Measurements from ENCODE around the gene KCNK6.

The KCNK6 gene

GRCh38 chr19:38333245-38333644 is 13.6 kb downstream of the KCNK6 start:
- no peak overlapping the region for H3K27ac ChIP-seq (ENCODE audit: low read length, poor library complexity, severe bottlenecking)
- no peak overlapping the region for H3K18ac ChIP-seq (ENCODE audit: low read depth in 1 of 2, low read length in 2 of 2)
- H3K27me3 ChIP-seq (ENCODE audit: control insufficient read depth in 1 of 2, insufficient read depth in 1 of 2, low read length in 2 of 2) = no peaks in the 10 kb centered on the region
- no peak overlapping the region for H3K14ac ChIP-seq (ENCODE audit: low read length in 2 of 2)
- no peaks in the 10 kb centered on the region for H3K9me3 ChIP-seq (ENCODE audit: control insufficient read depth, low read length)
- H3K4me2 ChIP-seq (ENCODE audit: low read length, poor library complexity, severe bottlenecking) = no peak overlapping the region
- peaks cover 0 to 1% of the 10 kb centered on the region in 2 experiments for H3K36me3 ChIP-seq (ENCODE audit: control insufficient read depth in 1 of 2, insufficient read depth in 2 of 2, low read depth in 1 of 2, low read length in 2 of 2)
- H3K9ac ChIP-seq (ENCODE audit: low read length) = no peak overlapping the region
- no peak overlapping the region for H2AFZ ChIP-seq (ENCODE audit: low read depth, low read length)
- no peak overlapping the region for H2BK120ac ChIP-seq (ENCODE audit: low read depth, low read length)
- H3K4me1 ChIP-seq (ENCODE audit: control insufficient read depth, insufficient read depth, low read depth, low read length) = peaks cover 4% of the 10 kb centered on the region
- DNase-seq = peak; percentile 21
- no peak overlapping the region for H2BK12ac ChIP-seq (ENCODE audit: low read length in 2 of 2)
- no peak overlapping the region for H3K4me3 ChIP-seq (ENCODE audit: insufficient read depth in 1 of 2, low read depth in 1 of 2, low read length in 2 of 2)
- no peak overlapping the region for H2AK5ac ChIP-seq (ENCODE audit: low read length, severe bottlenecking)
- no peak overlapping the region for H2BK15ac ChIP-seq (ENCODE audit: low read depth, poor library complexity, severe bottlenecking)
- no peak overlapping the region for H4K91ac ChIP-seq (ENCODE audit: low read length)
- 99% methylated on average over 7 of the region's 9 CpGs for WGBS
- no peak overlapping the region for H3K23ac ChIP-seq (ENCODE audit: low read length in 2 of 2)
- no peaks in the 10 kb centered on the region for H3K79me1 ChIP-seq (replicated peaks; ENCODE audit: low read length, poor library complexity, severe bottlenecking)
- H2BK5ac ChIP-seq (ENCODE audit: low read depth, low read length, poor library complexity, severe bottlenecking) = no peak overlapping the region
- H4K8ac ChIP-seq (ENCODE audit: low read length) = no peak overlapping the region
- H3K4ac ChIP-seq (ENCODE audit: low read depth in 1 of 2, low read length in 2 of 2) = no peak overlapping the region

GRCh38 chr19:38335949-38336637 is 16.4 kb downstream of the KCNK6 start:
- Histone ChIP-seq H2BK12ac (ENCODE audit: low read length in 2 of 2) (peak overlapping the region in 1 of 2 experiments; percentile 94), H4K91ac (ENCODE audit: low read length) (no peak overlapping the region), H3K9me3 (ENCODE audit: control insufficient read depth, low read length) (no peaks in the 10 kb centered on the region), H3K27ac (ENCODE audit: low read length, poor library complexity, severe bottlenecking) (peak overlapping the region; percentile 86), H2BK120ac (ENCODE audit: low read depth, low read length) (no peak overlapping the region), H2AFZ (ENCODE audit: low read depth, low read length) (peak overlapping the region; percentile 90), H3K4me3 (ENCODE audit: insufficient read depth in 1 of 2, low read depth in 1 of 2, low read length in 2 of 2) (peak overlapping the region; percentile 86 to 98), H3K36me3 (ENCODE audit: control insufficient read depth in 1 of 2, insufficient read depth in 2 of 2, low read depth in 1 of 2, low read length in 2 of 2) (no peaks in the 10 kb centered on the region), H2BK15ac (ENCODE audit: low read depth, poor library complexity, severe bottlenecking) (no peak overlapping the region), H3K9ac (ENCODE audit: low read length) (peak overlapping the region; percentile 81), H3K4me1 (ENCODE audit: control insufficient read depth, insufficient read depth, low read depth, low read length) (peaks cover 4% of the 10 kb centered on the region), H3K14ac (ENCODE audit: low read length in 2 of 2) (peak overlapping the region in 1 of 2 experiments; percentile 97), H4K8ac (ENCODE audit: low read length) (no peak overlapping the region), H3K27me3 (ENCODE audit: control insufficient read depth in 1 of 2, insufficient read depth in 1 of 2, low read length in 2 of 2) (no peaks in the 10 kb centered on the region), H3K23ac (ENCODE audit: low read length in 2 of 2) (peak overlapping the region in 1 of 2 experiments; percentile 59), H2BK5ac (ENCODE audit: low read depth, low read length, poor library complexity, severe bottlenecking) (no peak overlapping the region), H3K79me1 (replicated peaks; ENCODE audit: low read length, poor library complexity, severe bottlenecking) (no peaks in the 10 kb centered on the region), H3K18ac (ENCODE audit: low read depth in 1 of 2, low read length in 2 of 2) (peak overlapping the region in 1 of 2 experiments; percentile 97), H3K4ac (ENCODE audit: low read depth in 1 of 2, low read length in 2 of 2) (peak overlapping the region in 1 of 2 experiments; percentile 54), H3K4me2 (ENCODE audit: low read length, poor library complexity, severe bottlenecking) (peak overlapping the region; percentile 98), H2AK5ac (ENCODE audit: low read length, severe bottlenecking) (no peak overlapping the region)
- 1% methylated on average over 52 of the region's 52 CpGs for WGBS
- peak; percentile 98 for DNase-seq

GRCh38 chr19:38336638-38337359 is 17.2 kb downstream of the KCNK6 start:
- no peaks in the 10 kb centered on the region for H3K36me3 ChIP-seq (ENCODE audit: control insufficient read depth in 1 of 2, insufficient read depth in 2 of 2, low read depth in 1 of 2, low read length in 2 of 2)
- peak overlapping the region; percentile 98 for H3K4me2 ChIP-seq (ENCODE audit: low read length, poor library complexity, severe bottlenecking)
- no peaks in the 10 kb centered on the region for H3K79me1 ChIP-seq (replicated peaks; ENCODE audit: low read length, poor library complexity, severe bottlenecking)
- H3K4ac ChIP-seq (ENCODE audit: low read depth in 1 of 2, low read length in 2 of 2) = peak overlapping the region in 1 of 2 experiments; percentile 24
- no peak overlapping the region for H2BK5ac ChIP-seq (ENCODE audit: low read depth, low read length, poor library complexity, severe bottlenecking)
- no peaks in the 10 kb centered on the region for H3K9me3 ChIP-seq (ENCODE audit: control insufficient read depth, low read length)
- no peak overlapping the region for H2BK120ac ChIP-seq (ENCODE audit: low read depth, low read length)
- no peak overlapping the region for H2AK5ac ChIP-seq (ENCODE audit: low read length, severe bottlenecking)
- H3K27me3 ChIP-seq (ENCODE audit: control insufficient read depth in 1 of 2, insufficient read depth in 1 of 2, low read length in 2 of 2) = no peaks in the 10 kb centered on the region
- no peak overlapping the region for H4K91ac ChIP-seq (ENCODE audit: low read length)
- WGBS = 5% methylated on average over 41 of the region's 41 CpGs
- H2AFZ ChIP-seq (ENCODE audit: low read depth, low read length) = peak overlapping the region; percentile 90
- H2BK15ac ChIP-seq (ENCODE audit: low read depth, poor library complexity, severe bottlenecking) = no peak overlapping the region
- no peak overlapping the region for H3K23ac ChIP-seq (ENCODE audit: low read length in 2 of 2)
- peak overlapping the region; percentile 86 to 98 for H3K4me3 ChIP-seq (ENCODE audit: insufficient read depth in 1 of 2, low read depth in 1 of 2, low read length in 2 of 2)
- peak overlapping the region in 1 of 2 experiments; percentile 77 for H3K18ac ChIP-seq (ENCODE audit: low read depth in 1 of 2, low read length in 2 of 2)
- H2BK12ac ChIP-seq (ENCODE audit: low read length in 2 of 2) = peak overlapping the region in 1 of 2 experiments; percentile 89
- DNase-seq = peak; percentile 95
- H3K9ac ChIP-seq (ENCODE audit: low read length) = peak overlapping the region; percentile 80
- peaks cover 4% of the 10 kb centered on the region for H3K4me1 ChIP-seq (ENCODE audit: control insufficient read depth, insufficient read depth, low read depth, low read length)
- peak overlapping the region in 1 of 2 experiments; percentile 83 for H3K14ac ChIP-seq (ENCODE audit: low read length in 2 of 2)
- peak overlapping the region; percentile 86 for H3K27ac ChIP-seq (ENCODE audit: low read length, poor library complexity, severe bottlenecking)
- peak overlapping the region; percentile 10 for H4K8ac ChIP-seq (ENCODE audit: low read length)

GRCh38 chr19:38337360-38337653 is 17.7 kb downstream of the KCNK6 start:
- no peaks in the 10 kb centered on the region for H3K36me3 ChIP-seq (ENCODE audit: control insufficient read depth in 1 of 2, insufficient read depth in 2 of 2, low read depth in 1 of 2, low read length in 2 of 2)
- H3K4ac ChIP-seq (ENCODE audit: low read depth in 1 of 2, low read length in 2 of 2) = no peak overlapping the region
- H3K27me3 ChIP-seq (ENCODE audit: control insufficient read depth in 1 of 2, insufficient read depth in 1 of 2, low read length in 2 of 2) = no peaks in the 10 kb centered on the region
- peak overlapping the region; percentile 10 for H4K8ac ChIP-seq (ENCODE audit: low read length)
- H3K9ac ChIP-seq (ENCODE audit: low read length) = no peak overlapping the region
- peak overlapping the region in 1 of 2 experiments; percentile 98 for H3K4me3 ChIP-seq (ENCODE audit: insufficient read depth in 1 of 2, low read depth in 1 of 2, low read length in 2 of 2)
- no peak overlapping the region for H2BK120ac ChIP-seq (ENCODE audit: low read depth, low read length)
- peaks cover 4% of the 10 kb centered on the region for H3K4me1 ChIP-seq (ENCODE audit: control insufficient read depth, insufficient read depth, low read depth, low read length)
- H2AK5ac ChIP-seq (ENCODE audit: low read length, severe bottlenecking) = no peak overlapping the region
- no peak overlapping the region for H2BK5ac ChIP-seq (ENCODE audit: low read depth, low read length, poor library complexity, severe bottlenecking)
- no peak overlapping the region for H2BK15ac ChIP-seq (ENCODE audit: low read depth, poor library complexity, severe bottlenecking)
- peak overlapping the region; percentile 98 for H3K4me2 ChIP-seq (ENCODE audit: low read length, poor library complexity, severe bottlenecking)
- no peak overlapping the region for H3K27ac ChIP-seq (ENCODE audit: low read length, poor library complexity, severe bottlenecking)
- DNase-seq = no peak
- peak overlapping the region in 1 of 2 experiments; percentile 31 for H2BK12ac ChIP-seq (ENCODE audit: low read length in 2 of 2)
- no peaks in the 10 kb centered on the region for H3K79me1 ChIP-seq (replicated peaks; ENCODE audit: low read length, poor library complexity, severe bottlenecking)
- no peaks in the 10 kb centered on the region for H3K9me3 ChIP-seq (ENCODE audit: control insufficient read depth, low read length)
- peak overlapping the region; percentile 2 for H2AFZ ChIP-seq (ENCODE audit: low read depth, low read length)
- H4K91ac ChIP-seq (ENCODE audit: low read length) = no peak overlapping the region
- H3K14ac ChIP-seq (ENCODE audit: low read length in 2 of 2) = no peak overlapping the region
- 51% methylated on average over 9 of the region's 10 CpGs for WGBS
- H3K23ac ChIP-seq (ENCODE audit: low read length in 2 of 2) = no peak overlapping the region
- no peak overlapping the region for H3K18ac ChIP-seq (ENCODE audit: low read depth in 1 of 2, low read length in 2 of 2)

All from mesenchymal stem cell (in vitro differentiated cells and primary cell).